ENCODE results near the gene SIGLEC15.

- TF ChIP-seq CTCF (IDR thresholded peaks at IDR 0.05) (no peak), POLR2A (IDR thresholded peaks at IDR 0.05) (no peak)
Measured at GRCh38 chr18:45847119-45847518, 21.6 kb downstream of the SIGLEC15 start.
